Bronchial smooth muscle cell (primary cell): ENCODE data around the gene TBPL1. TPM values are rescaled to one million over a fixed set of nuclear protein-coding genes. Genes with fewer than 3 reads are reported as not detected.

Source experiments
- total RNA-seq: library from RNA; depleted of rRNA; stranded (reverse); fragments of >200 nt; gene quantifications from 2 replicates; pipeline ENCODE4 v1.2.1, GENCODE V29; 2014

Gene TBPL1
- 13.4 and 23.7 TPM in 2 replicates for total RNA-seq

DNA sequence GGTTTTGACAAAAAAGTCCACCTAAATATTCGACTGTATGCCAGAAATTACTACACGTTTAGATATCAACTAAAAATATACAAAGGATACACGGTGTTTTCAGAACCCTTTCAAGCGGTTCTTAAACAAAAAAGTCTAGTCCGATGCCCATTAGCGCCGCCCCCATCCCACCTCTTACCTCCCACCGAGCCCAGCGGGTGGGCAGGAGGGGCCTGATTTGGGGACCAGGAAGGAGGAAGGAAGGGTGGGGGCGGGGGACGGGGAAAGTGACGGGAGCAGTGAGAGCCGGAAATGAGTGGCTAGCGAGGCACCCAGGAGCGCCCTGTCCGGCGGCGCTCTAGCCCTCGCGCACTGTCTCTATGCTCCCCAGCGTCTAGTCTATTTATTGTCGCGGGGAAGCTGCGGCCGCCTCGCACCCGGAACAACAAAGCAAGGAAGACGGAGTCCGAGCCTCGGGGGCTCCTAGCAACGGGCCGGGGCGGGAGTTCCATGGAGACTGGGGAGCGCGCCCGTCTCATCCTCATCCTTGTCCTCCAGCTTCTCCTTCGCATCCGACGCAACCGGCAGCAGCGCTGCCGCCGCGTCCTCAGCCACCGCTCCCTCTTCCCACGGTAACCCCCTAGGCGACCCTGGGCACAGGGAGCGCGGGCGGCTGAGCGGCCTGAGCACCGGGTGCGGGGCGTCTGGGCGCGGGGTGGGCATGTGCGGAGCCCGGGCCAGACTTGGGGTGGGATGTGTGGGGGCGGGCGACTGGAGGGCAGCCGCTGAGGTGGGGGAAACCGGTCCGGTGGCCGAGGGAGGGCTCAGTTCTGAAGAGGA is at the start of gene TBPL1:
Gene TBPL1 (plus strand): TSS at position 410 of the 819 bp plus-strand sequence. CDS start 26,902 bp downstream, outside the sequence.

Other genes starting within 250 kb of the TBPL1 start
- gene TCF21, start 64.1 kb upstream of the TBPL1 start, total RNA-seq: 36.7 and 42.6 TPM in 2 replicates
- gene SLC2A12, start 99.4 kb downstream of the TBPL1 start, total RNA-seq: 11.2 and 13.1 TPM in 2 replicates